Immature natural killer cell (primary cell): ENCODE results near the gene TMEM150C. TPM values are rescaled to one million over a fixed set of nuclear protein-coding genes. Genes with fewer than 3 reads are reported as not detected.

Source experiments
- DNase-seq, 3 donors: peaks; one replicate each; pipeline ENCODE4 v3.0.0; 2022; ENCODE audit warnings: mixed read lengths in 1 of 3
- H3K27ac Mint-ChIP-seq, 6 donors: one replicate each; pipeline ENCODE4 v1.8.0; 2020; ENCODE audit warnings: mixed read lengths in 6 of 6, mild to moderate bottlenecking in 5 of 6, inconsistent platforms in 4 of 6, moderate library complexity in 3 of 6
- H3K27me3 Mint-ChIP-seq, 3 donors: one replicate each; pipeline ENCODE4 v1.8.0; 2020 to 2021; ENCODE audit warnings: low read depth in 3 of 3, mild to moderate bottlenecking in 3 of 3, mixed read lengths in 3 of 3, moderate library complexity in 3 of 3, inconsistent platforms in 1 of 3
- H3K36me3 Mint-ChIP-seq, 3 donors: one replicate each; pipeline ENCODE4 v1.8.0; 2020; ENCODE audit warnings: mixed read lengths in 3 of 3, inconsistent platforms in 2 of 3, mild to moderate bottlenecking in 2 of 3
- H3K4me1 Mint-ChIP-seq, 2 donors: one replicate each; pipeline ENCODE4 v1.8.0; 2020; ENCODE audit warnings: inconsistent platforms in 2 of 2, mild to moderate bottlenecking in 2 of 2, mixed read lengths in 2 of 2, moderate library complexity in 1 of 2
- H3K4me3 Mint-ChIP-seq, 5 donors: one replicate each; pipeline ENCODE4 v1.8.0; 2020; ENCODE audit warnings: mild to moderate bottlenecking in 5 of 5, mixed read lengths in 5 of 5, inconsistent platforms in 3 of 5, moderate library complexity in 3 of 5
- H3K9me3 Mint-ChIP-seq, 6 donors: one replicate each; pipeline ENCODE4 v1.8.0; 2020; ENCODE audit warnings: mild to moderate bottlenecking in 6 of 6, mixed read lengths in 6 of 6, inconsistent platforms in 4 of 6, moderate library complexity in 3 of 6
- polyA plus RNA-seq, 3 donors: library from polyadenylated mRNA; unstranded; fragments of 300-500 nt; fragmentation: Illumina TruSeq; gene quantifications; one replicate each; pipeline ENCODE4 v1.2.3, GENCODE V29; 2021

Gene TMEM150C
- polyA plus RNA-seq, result under 1 TPM in 1 of 3 donors, not detected in 2; 0.45 TPM

DNA sequence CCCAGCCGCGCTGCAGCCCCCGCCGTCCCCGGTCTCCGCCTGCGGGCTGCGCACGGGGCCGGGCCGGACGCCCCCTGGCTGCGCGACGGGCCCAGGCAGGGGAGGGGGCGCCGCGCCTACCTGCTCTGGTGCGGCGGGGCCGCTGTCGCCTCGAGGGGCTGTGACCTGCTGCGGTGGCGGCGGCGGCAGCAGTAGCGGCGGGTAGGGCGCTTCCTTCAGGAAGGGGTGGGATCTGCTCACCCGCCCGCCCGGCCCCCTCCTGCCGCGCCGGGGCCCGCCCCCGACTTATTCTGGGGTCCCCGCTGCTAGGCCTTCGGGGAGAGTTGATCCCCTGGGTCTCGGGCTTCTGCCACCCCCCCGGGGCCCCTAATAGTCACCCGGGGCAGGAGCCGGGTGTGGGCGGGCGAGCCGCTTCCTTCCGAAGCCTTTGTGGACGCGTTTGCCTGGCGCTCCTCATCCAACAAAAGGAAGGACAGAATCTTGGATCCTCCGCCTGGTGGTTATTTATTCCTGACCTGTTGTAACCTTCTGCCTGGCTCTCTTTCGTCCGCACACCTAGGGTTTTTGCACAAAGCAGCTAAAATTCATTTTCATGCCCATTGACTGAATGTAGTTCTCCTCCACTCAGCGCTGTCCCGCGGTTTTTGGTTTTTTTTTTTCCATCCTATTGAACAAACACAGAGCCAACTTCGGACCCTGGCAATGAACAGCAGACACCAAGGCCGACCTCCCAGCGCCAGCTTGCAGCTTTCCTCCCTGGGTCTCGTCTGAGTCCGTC is at the start of gene TMEM150C:
Gene TMEM150C, minus strand, starts transcription at position 203 of the 778 bp plus-strand sequence. CDS start 57,331 bp downstream, outside the sequence.
- peaks cover 13 to 20% of the 10 kb centered on the region in 2 donors for H3K4me1 Mint-ChIP-seq
- no peaks in the 10 kb centered on the region for H3K9me3 Mint-ChIP-seq
- H3K27ac Mint-ChIP-seq, result no peak within 1 kb of the TSS
- H3K36me3 Mint-ChIP-seq, result peaks cover 0 to 10% (median 4%) of the 10 kb centered on the region in 3 donors
- H3K27me3 Mint-ChIP-seq, result peaks cover 22 to 44% (median 33%) of the 10 kb centered on the region in 3 donors
- no peak for DNase-seq
- H3K4me3 Mint-ChIP-seq, result peak within 1 kb of the TSS; percentile 78 to 83 (median 79)

DNA sequence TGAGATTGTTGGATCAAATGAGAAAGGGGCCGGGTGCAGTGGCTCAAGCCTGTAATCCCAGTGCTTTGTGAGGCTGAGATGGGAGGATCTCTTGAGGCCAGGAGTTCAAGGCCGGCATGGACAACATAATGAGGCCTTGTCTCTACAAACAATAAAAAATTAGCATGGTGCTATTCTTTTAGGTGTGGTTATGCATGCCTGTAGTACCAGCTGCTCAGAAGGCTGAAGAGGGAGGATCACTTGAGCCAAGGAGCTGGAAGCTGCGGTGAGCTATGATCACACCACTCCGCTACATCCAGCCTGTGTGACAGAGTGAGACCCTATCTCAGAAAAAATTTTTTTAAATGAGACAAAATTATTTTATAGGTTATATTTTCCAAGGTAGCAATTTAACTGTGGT is 49.7 kb upstream of the TMEM150C start:
- Mint-ChIP-seq H3K4me1 (no peaks in the 10 kb centered on the region), H3K9me3 (no peaks in the 10 kb centered on the region), H3K4me3 (no peak overlapping the region), H3K36me3 (no peaks in the 10 kb centered on the region), H3K27me3 (peaks cover 1 to 5% (median 3%) of the 10 kb centered on the region in 3 donors), H3K27ac (no peak overlapping the region)
- no peak for DNase-seq

DNA sequence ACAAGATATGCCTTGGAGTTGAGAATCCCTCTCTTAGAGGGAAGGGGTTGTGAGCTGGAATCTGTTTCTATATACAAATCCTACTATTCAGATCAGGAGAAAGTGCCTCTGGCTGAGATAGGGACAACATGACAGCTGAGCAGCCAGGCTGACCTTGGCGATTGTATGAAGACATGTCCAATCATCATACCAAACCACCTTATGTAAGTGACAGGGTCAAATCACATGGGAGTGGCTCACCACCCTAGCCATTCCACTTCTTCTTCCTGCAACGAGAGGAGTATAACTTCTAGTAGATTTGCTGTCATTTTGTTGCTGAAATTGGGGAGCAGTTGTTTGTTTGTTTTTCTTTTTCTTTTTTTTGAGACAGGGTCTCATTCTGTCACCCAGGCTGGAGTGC is 48.3 kb upstream of the TMEM150C start:
- Mint-ChIP-seq H3K4me3 (no peak overlapping the region), H3K27me3 (peaks cover 1 to 9% (median 3%) of the 10 kb centered on the region in 3 donors), H3K27ac (no peak overlapping the region), H3K9me3 (no peaks in the 10 kb centered on the region), H3K4me1 (no peaks in the 10 kb centered on the region), H3K36me3 (no peaks in the 10 kb centered on the region)
- no peak for DNase-seq

DNA sequence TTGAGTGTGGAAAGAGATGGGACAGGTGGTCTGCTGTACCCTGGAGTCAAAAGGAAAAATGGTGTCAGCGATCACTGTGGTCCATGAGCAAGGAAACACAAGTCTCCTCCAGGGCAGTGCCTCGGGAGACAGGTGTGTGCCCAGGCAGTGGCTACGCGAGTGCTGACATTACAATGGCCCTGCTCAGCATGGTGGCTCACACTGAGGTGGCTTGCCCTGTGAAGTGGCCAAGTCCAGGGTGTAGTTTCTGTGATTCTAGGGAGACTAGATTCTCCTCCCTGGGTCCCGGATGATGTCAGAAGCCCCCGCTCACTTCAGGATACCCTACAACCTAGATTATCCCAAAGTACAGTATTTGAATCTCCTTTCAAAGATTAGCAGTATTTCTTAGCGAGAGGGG is 44.8 kb upstream of the TMEM150C start:
- peaks cover 0 to 11% (median 5%) of the 10 kb centered on the region in 3 donors for H3K27me3 Mint-ChIP-seq
- H3K4me3 Mint-ChIP-seq, result no peak overlapping the region
- no peak for DNase-seq
- H3K4me1 Mint-ChIP-seq, result no peaks in the 10 kb centered on the region
- H3K9me3 Mint-ChIP-seq, result no peaks in the 10 kb centered on the region
- no peaks in the 10 kb centered on the region for H3K36me3 Mint-ChIP-seq
- no peak overlapping the region for H3K27ac Mint-ChIP-seq

DNA sequence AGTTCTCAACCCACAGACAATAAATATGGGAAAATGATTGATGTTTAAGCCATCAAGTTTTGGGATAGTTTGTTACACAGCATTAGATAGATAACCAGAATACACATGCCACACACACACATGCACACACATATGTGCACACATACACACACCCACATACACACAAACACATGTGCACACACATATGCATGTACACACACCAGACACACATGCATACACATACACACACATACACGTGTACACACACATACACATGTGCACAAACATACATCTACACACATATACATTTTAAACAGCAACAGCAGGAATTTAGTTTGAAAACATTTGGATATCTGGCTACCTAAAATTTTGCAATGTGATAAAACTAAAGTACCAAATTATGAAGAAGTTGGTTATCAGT is 42.7 kb upstream of the TMEM150C start:
- Mint-ChIP-seq H3K9me3 (no peaks in the 10 kb centered on the region), H3K27me3 (peaks cover 0 to 12% (median 5%) of the 10 kb centered on the region in 3 donors), H3K36me3 (no peaks in the 10 kb centered on the region), H3K4me3 (no peak overlapping the region), H3K27ac (no peak overlapping the region), H3K4me1 (no peaks in the 10 kb centered on the region)
- DNase-seq, result no peak

DNA sequence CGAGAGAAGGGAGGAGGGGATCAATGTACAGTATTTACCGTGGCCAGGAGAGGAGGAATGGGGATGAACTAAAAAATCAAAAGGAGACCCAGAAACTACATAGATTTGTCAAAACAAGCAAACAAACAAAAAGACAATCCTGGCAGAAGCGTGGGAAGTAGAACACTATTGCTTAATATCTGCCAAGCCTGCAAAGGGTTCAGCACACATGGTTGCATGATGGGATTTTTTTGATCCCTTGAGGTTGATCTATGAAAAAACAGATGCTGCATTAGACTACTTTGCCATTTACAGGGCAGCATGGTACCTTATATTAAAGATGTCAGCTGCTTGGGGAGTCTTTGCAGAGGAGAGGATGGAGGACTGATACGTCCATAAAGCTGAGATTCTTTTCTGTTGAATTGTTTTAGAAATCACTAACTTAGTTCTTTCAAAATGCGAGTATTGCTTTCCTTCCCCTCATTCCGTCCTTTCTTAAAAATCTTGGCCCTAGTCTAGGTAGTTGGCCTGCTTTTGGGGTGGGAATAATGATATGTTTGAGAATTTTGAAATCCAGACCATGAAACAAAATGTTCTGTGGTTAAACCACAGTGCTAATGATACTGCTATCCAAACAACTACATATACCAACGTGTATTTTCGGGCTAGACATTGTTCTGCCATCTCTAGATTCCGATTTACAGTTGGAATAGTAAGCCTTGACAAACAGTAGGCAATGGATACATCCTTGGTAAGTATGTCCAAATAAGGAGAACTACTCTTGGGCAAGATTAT is 39.6 kb upstream of the TMEM150C start:
- Mint-ChIP-seq H3K27ac (no peak overlapping the region), H3K9me3 (no peaks in the 10 kb centered on the region), H3K36me3 (no peaks in the 10 kb centered on the region), H3K4me3 (no peak overlapping the region), H3K4me1 (no peaks in the 10 kb centered on the region), H3K27me3 (peaks cover 0 to 9% (median 2%) of the 10 kb centered on the region in 3 donors)
- DNase-seq, result no peak

DNA sequence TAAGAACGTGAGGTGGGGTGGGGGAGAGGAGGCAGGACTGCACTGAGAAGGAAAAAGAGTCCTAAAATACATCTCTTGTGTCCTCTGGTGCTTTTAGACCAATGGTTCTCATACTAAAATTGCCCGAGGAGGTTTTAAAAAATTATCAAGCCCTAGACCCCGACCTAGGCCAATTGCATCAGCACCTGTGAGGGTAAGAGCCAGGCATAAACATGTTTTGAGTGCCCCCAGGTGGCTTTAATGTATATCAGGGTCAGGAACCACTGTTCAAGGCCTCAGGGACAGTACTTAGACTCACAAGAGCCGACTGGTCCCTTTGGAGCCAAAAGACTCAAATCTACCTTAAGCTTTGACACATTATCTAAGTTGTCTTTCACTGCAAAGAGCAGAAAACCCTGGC is 37.5 kb upstream of the TMEM150C start:
- H3K4me1 Mint-ChIP-seq, result no peaks in the 10 kb centered on the region
- H3K36me3 Mint-ChIP-seq, result no peaks in the 10 kb centered on the region
- no peak for DNase-seq
- no peaks in the 10 kb centered on the region for H3K9me3 Mint-ChIP-seq
- H3K4me3 Mint-ChIP-seq, result no peak overlapping the region
- no peak overlapping the region for H3K27ac Mint-ChIP-seq
- H3K27me3 Mint-ChIP-seq, result peaks cover 0 to 7% (median 2%) of the 10 kb centered on the region in 3 donors

DNA sequence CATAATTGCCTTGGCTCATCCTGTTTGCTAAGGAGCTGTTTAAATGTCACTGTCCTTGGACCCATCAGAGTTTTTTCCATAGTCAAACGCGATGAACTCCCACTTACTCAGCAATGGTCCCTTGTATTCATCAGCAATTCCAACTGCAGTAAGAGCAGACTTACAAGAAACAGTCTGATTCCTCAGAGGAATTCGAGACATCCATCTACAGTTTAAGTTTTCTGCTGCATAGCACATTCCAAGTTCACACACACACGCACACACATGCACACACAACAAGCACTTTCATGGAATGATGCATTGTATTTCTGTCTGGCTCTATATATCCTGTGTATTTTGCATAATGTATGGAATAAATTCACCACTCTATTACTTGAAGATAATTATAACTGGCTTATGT is 32.7 kb upstream of the TMEM150C start:
- Mint-ChIP-seq H3K27me3 (peaks cover 2 to 10% (median 2%) of the 10 kb centered on the region in 3 donors), H3K4me3 (no peak overlapping the region), H3K36me3 (no peaks in the 10 kb centered on the region), H3K9me3 (no peaks in the 10 kb centered on the region), H3K27ac (no peak overlapping the region), H3K4me1 (no peaks in the 10 kb centered on the region)
- DNase-seq, result no peak

DNA sequence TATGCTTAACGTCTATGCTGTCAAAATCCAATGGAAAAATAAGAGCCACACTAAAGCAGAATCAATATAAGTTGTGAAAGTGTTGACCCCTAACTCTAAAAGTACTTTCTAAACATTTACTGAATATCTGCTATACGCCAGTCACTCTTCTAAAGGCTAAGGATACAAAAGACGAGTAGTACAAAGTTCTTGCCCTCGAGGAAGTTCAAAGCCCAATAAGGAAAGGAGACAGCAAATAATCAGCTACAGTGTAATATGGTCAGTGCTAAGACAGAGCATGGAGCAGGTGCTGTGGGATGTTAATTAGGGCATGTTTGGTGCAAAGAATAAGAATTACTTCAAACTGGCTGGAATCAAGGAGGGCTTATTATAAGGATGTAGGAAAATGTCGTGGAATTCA is 31.6 kb upstream of the TMEM150C start:
- Mint-ChIP-seq H3K4me3 (no peak overlapping the region), H3K36me3 (no peaks in the 10 kb centered on the region), H3K9me3 (no peaks in the 10 kb centered on the region), H3K27ac (no peak overlapping the region), H3K4me1 (no peaks in the 10 kb centered on the region), H3K27me3 (peaks cover 2 to 11% (median 2%) of the 10 kb centered on the region in 3 donors)
- no peak for DNase-seq

DNA sequence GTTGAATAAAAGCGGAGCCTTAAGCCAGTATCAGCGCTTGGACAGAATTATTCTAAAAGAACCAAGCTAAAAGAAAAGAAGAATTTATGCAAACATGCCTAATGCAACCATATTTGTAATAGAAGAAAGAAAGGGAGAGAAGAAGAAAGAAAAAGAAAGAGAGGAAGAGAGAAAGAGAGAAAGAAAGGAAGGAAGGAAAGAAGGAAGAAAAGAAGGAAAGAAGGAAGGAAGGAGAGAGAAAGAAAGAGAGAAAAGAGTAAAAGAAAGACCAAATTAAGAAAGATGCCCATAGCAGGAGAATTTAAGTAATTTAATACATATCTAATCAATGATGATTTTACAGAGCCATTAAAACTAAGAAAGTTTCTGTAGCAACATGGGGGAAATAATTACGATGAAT is 30.9 kb upstream of the TMEM150C start:
- Mint-ChIP-seq H3K27ac (no peak overlapping the region), H3K9me3 (no peaks in the 10 kb centered on the region), H3K4me3 (no peak overlapping the region), H3K36me3 (no peaks in the 10 kb centered on the region), H3K4me1 (no peaks in the 10 kb centered on the region), H3K27me3 (peaks cover 2 to 11% (median 3%) of the 10 kb centered on the region in 3 donors)
- no peak for DNase-seq

DNA sequence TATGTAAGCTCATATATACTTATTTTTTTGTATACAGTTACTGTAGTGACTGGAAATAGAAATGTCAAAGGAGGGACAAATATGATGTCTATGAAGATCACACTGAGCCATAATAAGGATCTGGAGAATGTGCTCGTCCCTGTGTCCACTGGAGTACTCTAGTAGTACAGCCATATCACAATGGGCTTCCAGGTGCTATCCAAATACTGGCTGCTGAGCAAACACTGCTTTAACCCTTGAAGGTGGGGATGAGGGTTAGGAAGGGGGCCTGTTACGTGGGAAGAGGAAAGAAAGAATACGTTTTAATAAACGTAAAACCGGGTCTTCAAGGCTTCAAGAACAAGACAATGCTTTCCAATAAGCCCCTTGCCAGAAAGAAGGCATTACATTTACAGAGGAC is 29.8 kb upstream of the TMEM150C start:
- no peak overlapping the region for H3K4me3 Mint-ChIP-seq
- no peak overlapping the region for H3K27ac Mint-ChIP-seq
- no peak for DNase-seq
- H3K4me1 Mint-ChIP-seq, result no peaks in the 10 kb centered on the region
- H3K27me3 Mint-ChIP-seq, result peaks cover 2 to 11% (median 5%) of the 10 kb centered on the region in 3 donors
- no peaks in the 10 kb centered on the region for H3K9me3 Mint-ChIP-seq
- H3K36me3 Mint-ChIP-seq, result no peaks in the 10 kb centered on the region

DNA sequence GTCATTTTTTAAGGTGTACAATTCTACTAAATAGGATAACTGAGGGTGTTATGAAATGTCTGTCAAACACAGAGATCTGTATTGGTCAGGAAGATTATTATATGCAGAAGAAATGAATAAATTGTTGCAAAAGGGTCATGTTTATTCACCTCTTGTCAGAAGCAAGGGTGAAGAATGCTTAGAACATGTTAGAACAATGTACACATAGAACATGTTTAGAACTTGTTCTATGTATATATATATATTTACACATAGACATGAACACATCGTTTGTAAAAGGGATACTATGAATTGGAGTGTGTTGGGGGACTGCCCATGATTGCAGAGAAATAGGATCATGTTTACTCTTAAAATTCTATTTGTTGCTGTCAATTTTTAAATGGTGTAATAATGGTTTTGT is 28.0 kb upstream of the TMEM150C start:
- Mint-ChIP-seq H3K36me3 (no peaks in the 10 kb centered on the region), H3K9me3 (no peaks in the 10 kb centered on the region), H3K27me3 (peaks cover 2 to 18% (median 5%) of the 10 kb centered on the region in 3 donors), H3K27ac (no peak overlapping the region), H3K4me3 (no peak overlapping the region), H3K4me1 (no peaks in the 10 kb centered on the region)
- DNase-seq, result no peak

DNA sequence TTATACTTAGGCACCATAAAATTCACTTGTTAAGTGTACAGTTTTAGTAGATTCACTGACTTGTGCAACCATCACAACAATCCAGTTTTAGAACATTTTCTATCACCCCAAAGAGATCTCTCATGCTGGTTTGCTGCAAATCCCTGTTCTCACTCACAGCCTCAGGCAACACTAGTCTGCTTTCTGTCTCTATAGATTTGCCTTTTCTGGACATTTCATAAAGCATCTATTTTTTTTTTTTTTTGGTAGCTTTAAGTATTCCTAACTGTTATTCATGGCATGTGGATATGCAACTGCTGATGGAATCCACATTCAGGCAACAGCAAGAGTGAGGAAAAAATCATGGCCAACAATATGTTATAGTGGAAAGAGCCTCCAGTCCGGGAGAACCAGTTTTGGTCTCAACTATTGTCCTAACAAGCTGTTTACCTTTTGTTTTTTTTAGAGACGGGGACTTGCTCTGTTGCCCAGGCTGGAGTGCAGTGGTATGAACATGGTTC is 27.0 kb upstream of the TMEM150C start:
- Mint-ChIP-seq H3K9me3 (no peaks in the 10 kb centered on the region), H3K36me3 (no peaks in the 10 kb centered on the region), H3K27ac (no peak overlapping the region), H3K27me3 (peaks cover 2 to 18% (median 3%) of the 10 kb centered on the region in 3 donors), H3K4me1 (no peaks in the 10 kb centered on the region), H3K4me3 (no peak overlapping the region)
- no peak for DNase-seq

DNA sequence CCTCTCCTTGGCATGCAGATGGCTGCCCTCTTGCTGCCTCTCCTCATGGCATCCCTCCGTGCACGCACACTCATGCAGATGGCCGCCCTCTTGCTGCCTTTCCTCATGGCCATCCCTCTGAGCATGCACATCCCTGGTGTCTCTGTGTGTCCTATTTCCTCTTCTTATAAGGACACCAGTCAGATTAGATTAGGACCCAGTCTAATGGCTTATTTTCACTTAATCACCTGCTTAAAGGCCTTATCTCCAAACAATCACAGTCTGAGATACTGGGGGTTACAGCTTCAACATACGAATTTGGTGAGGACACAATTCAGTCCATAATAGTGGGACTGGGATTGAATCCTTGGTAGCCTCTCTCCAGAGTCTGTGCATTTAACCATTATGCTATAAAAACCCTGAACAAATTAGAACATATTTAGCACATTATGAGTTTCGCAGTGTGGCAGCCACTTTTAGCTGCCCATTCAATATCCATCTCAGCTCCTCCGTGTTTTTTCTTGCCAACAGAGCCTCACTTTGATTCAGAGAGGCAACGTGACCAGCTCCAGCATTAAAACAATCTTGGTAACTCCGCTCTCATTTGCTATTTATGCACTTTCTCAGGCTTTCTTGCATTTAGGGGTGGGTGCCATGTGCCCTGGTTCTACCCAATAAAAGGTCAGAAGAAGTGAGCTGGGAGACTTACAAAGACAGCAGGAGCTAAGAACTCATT is 26.2 kb upstream of the TMEM150C start:
- H3K27me3 Mint-ChIP-seq, result peaks cover 2 to 18% (median 6%) of the 10 kb centered on the region in 3 donors
- peak overlapping the region in 1 of 6 donors; percentile 26 for H3K27ac Mint-ChIP-seq
- no peak for DNase-seq
- no peaks in the 10 kb centered on the region for H3K36me3 Mint-ChIP-seq
- H3K9me3 Mint-ChIP-seq, result no peaks in the 10 kb centered on the region
- H3K4me1 Mint-ChIP-seq, result no peaks in the 10 kb centered on the region
- H3K4me3 Mint-ChIP-seq, result no peak overlapping the region
